Adipocyte (in vitro differentiated cells): ENCODE results near the gene P3H1.
"Not testable (repeated sequence)": the region's sequence is repeated elsewhere in the genome, so short reads cannot be mapped to it uniquely, and the experiment has no call there.

Experiments used
- DNase-seq: peaks from one replicate; pipeline ENCODE4 v3.0.0-alpha.2; 2015; ENCODE audit warnings: low read depth
- H3K27me3 ChIP-seq: replicated peaks from 2 replicates; pipeline ENCODE4 v1.7.0; 2013; ENCODE audit warnings: mild to moderate bottlenecking, low read length, moderate library complexity; ENCODE audit not compliant: control insufficient read depth, insufficient read depth
- H3K36me3 ChIP-seq: 2 replicates; pipeline ENCODE4 v1.7.0; 2013; ENCODE audit warnings: low read length, mild to moderate bottlenecking, moderate library complexity; ENCODE audit not compliant: control insufficient read depth, insufficient read depth, severe bottlenecking
- H3K4me1 ChIP-seq: 2 replicates; pipeline ENCODE4 v1.7.0; 2013; ENCODE audit warnings: mild to moderate bottlenecking, low read length, moderate library complexity; ENCODE audit not compliant: control insufficient read depth, insufficient read depth
- H3K4me3 ChIP-seq: 2 replicates; pipeline ENCODE4 v1.7.0; 2013; ENCODE audit warnings: mild to moderate bottlenecking, low read length, moderate library complexity
- H3K9ac ChIP-seq: 2 replicates; pipeline ENCODE4 v1.7.0; 2013; ENCODE audit warnings: mild to moderate bottlenecking, low read length, moderate library complexity
- H3K9me3 ChIP-seq: 2 replicates; pipeline ENCODE4 v1.7.0; 2013; ENCODE audit warnings: mild to moderate bottlenecking, low read length, moderate library complexity; ENCODE audit not compliant: control insufficient read depth

P3H1 gene

DNA sequence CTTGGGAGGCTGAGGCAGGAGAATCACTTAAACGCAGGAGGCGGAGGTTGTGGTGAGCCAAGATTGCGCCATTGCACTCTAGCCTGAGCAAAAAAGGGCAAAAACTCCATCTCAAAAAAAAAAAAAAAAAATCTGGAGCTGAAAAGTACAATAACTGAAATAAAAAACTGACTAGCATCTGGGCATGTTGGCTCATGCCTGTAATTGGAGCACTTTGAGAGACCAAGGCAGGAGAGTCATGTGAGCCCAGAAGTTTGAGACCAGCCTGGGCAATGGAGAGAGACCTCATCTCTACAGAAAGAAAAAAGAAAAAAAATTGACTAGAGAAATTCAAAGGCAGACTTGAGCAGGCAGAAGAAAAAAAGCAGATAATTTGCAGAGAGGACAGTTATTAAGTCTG is 44.9 kb downstream of the P3H1 start:
- Histone ChIP-seq H3K9ac (no peak overlapping the region), H3K4me1 (no peaks in the 10 kb centered on the region), H3K36me3 (no peaks in the 10 kb centered on the region), H3K9me3 (no peaks in the 10 kb centered on the region), H3K27me3 (no peaks in the 10 kb centered on the region), H3K4me3 (no peak overlapping the region)
- no peak for DNase-seq

DNA sequence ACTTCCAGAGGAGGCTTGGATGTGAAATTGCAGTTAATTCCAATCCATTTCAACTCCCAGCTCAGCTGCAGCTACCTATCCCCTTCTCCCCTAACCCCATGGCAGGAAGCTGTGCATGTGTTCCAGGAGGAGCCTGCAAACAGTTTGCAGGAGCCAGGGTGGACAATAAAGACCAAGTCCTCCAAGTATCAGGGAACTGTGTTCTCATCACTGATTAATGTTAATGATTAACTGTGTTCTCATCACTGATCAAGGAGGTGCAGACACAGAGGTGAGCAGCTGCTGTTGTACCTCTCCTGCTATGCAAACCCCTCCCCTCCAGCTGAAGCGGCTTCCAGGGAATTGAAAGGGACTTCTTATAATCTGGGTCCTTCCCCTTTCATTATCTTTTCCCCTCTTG is 46.0 kb downstream of the P3H1 start:
- Histone ChIP-seq H3K9ac (no peak overlapping the region), H3K4me1 (no peaks in the 10 kb centered on the region), H3K36me3 (no peaks in the 10 kb centered on the region), H3K4me3 (no peak overlapping the region), H3K9me3 (no peaks in the 10 kb centered on the region), H3K27me3 (no peaks in the 10 kb centered on the region)
- DNase-seq = no peak

DNA sequence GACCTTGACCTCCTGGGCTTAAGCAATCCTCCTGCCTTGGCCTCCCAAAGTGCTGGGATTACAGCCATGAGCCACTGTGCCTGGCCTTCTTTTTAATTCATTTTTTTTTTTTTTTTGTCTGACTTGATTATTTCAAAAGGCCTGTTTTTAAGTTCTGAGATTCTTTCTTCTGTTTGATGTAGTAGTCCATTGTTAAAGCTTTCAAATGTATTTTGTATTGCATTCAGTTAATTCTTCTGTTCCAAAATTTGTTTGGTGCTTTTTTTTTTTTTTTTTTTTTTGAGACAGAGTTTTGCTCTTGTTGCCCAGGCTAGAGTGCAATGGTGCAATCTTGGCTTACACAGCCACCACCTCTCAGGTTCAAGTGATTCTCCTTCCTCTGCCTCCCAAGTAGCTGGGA is 52.4 kb downstream of the P3H1 start:
- H3K4me1 ChIP-seq, H3K4me3 ChIP-seq, H3K9me3 ChIP-seq, DNase-seq, H3K27me3 ChIP-seq, H3K36me3 ChIP-seq, H3K9ac ChIP-seq: not testable (repeated sequence)

GRCh38 chr1:42713293-42713692 is 53.5 kb downstream of the P3H1 start:
- no peak overlapping the region for H3K4me3 ChIP-seq
- no peaks in the 10 kb centered on the region for H3K4me1 ChIP-seq
- H3K9ac ChIP-seq = no peak overlapping the region
- DNase-seq = no peak
- no peaks in the 10 kb centered on the region for H3K9me3 ChIP-seq
- H3K36me3 ChIP-seq = no peaks in the 10 kb centered on the region
- no peaks in the 10 kb centered on the region for H3K27me3 ChIP-seq

- H3K4me1 ChIP-seq, H3K27me3 ChIP-seq, H3K9ac ChIP-seq, H3K4me3 ChIP-seq, H3K9me3 ChIP-seq, DNase-seq, H3K36me3 ChIP-seq: not testable (repeated sequence)
These were observed 54.0 kb downstream of the P3H1 start for GRCh38 chr1:42712808-42713207.

GRCh38 chr1:42703888-42704464 is 62.9 kb downstream of the P3H1 start:
- Histone ChIP-seq H3K9ac (no peak overlapping the region), H3K4me3 (no peak overlapping the region), H3K9me3 (no peaks in the 10 kb centered on the region), H3K36me3 (peaks cover 70% of the 10 kb centered on the region), H3K4me1 (peaks cover 11% of the 10 kb centered on the region), H3K27me3 (no peaks in the 10 kb centered on the region)
- no peak for DNase-seq

- Histone ChIP-seq H3K9me3 (no peaks in the 10 kb centered on the region), H3K4me1 (peaks cover 11% of the 10 kb centered on the region), H3K9ac (no peak overlapping the region), H3K27me3 (no peaks in the 10 kb centered on the region), H3K4me3 (no peak overlapping the region), H3K36me3 (peaks cover 96% of the 10 kb centered on the region)
- DNase-seq = no peak
These were observed 66.8 kb downstream of the P3H1 start for GRCh38 chr1:42700006-42700405.

DNA sequence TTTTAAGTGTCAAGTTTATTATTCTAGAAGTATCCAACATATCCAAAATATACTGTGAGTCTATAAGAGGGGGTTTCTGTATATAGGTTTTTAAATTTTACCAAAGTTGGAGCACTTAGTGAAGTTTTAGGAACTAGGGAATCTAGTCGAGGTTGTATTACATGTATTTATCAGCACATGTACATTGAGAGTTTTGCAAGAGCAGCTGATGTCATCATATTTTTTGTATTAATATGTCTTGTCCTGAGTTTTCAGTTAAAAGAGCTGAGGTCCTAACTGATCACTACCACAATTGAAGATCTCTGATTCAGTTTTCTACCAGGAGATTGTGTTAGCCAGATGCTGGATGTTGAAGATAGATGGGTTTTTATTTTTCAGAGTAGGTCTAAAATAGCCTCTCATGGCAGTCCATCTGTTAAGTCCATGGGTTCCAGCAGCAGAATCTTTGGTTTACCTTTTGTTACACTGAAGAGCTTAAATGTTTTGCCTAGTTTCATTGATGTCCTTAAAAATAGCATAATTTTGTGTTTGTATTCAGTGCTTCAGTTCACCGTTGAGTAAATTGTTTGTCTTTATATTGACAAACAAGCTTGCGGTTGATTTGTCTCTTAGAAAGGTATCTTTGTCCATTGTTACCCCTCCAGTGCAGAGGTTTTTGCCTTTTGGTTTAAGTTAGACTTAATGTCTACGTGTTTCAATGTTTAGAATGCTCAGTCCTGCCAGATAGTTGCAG is 68.6 kb downstream of the P3H1 start:
- no peak for DNase-seq
- H3K9ac ChIP-seq = no peak overlapping the region
- peaks cover 13% of the 10 kb centered on the region for H3K4me1 ChIP-seq
- H3K36me3 ChIP-seq = peaks cover 97% of the 10 kb centered on the region
- no peak overlapping the region for H3K4me3 ChIP-seq
- H3K9me3 ChIP-seq = no peaks in the 10 kb centered on the region
- H3K27me3 ChIP-seq = no peaks in the 10 kb centered on the region
